PFSK-1 (cell line): ENCODE measurements around the gene PCSK6.

Experiments used
- FOXP2 ChIP-seq: optimal IDR thresholded peaks from 2 replicates; pipeline ENCODE3; 2011; ENCODE audit warnings: borderline replicate concordance, control low read depth, inconsistent platforms; ENCODE audit not compliant: insufficient read depth; ENCODE audit errors: extremely low read length, extremely low read depth
- POLR2AphosphoS5 ChIP-seq: IDR thresholded peaks from 2 replicates; pipeline ENCODE4 v1.6.1; 2012; ENCODE audit warnings: low read depth, mild to moderate bottlenecking, control low read depth, low read length, moderate library complexity
- SIN3A ChIP-seq: IDR thresholded peaks from 2 replicates; pipeline ENCODE4 v1.6.1; 2012; ENCODE audit warnings: mild to moderate bottlenecking, low read length, moderate library complexity, borderline replicate concordance; ENCODE audit not compliant: insufficient read depth
- TAF1 ChIP-seq: IDR thresholded peaks from 2 replicates; pipeline ENCODE4 v1.6.1; 2012; ENCODE audit warnings: low read length, control low read depth, borderline replicate concordance; ENCODE audit not compliant: insufficient read depth
- TF ChIP-seq, protein P1 (sequence below), 2 experiments: IDR thresholded peaks; 2 replicates each; pipeline versions ENCODE4 v1.6.1 to v1.8.0; 2011 to 2012; ENCODE audit warnings: low read depth in 2 of 2, low read length in 2 of 2, control low read depth in 1 of 2, inconsistent platforms in 1 of 2, mild to moderate bottlenecking in 1 of 2, moderate library complexity in 1 of 2; ENCODE audit not compliant: insufficient read depth in 1 of 2

DNA sequence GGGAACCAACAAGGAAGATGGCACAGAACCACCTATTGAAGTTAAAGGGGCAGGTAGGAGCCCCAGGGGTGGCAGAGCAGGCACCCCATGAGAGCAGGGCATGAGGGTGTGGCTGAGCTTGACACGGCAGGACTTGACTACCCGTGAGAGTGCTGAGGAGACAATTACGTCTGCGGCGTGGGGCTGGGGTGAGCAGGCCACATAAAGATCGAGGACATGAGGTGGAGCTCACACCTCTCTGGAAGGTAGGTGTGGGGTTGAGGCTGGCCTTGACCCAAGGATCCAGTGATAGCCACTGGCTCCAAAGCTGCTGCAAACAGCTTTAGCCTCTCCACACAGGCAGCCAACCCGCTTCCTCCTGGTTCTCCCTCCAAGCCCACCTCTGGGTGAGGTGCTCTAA, 64.5 kb downstream of the PCSK6 start:
- TF ChIP-seq, protein P1, sequence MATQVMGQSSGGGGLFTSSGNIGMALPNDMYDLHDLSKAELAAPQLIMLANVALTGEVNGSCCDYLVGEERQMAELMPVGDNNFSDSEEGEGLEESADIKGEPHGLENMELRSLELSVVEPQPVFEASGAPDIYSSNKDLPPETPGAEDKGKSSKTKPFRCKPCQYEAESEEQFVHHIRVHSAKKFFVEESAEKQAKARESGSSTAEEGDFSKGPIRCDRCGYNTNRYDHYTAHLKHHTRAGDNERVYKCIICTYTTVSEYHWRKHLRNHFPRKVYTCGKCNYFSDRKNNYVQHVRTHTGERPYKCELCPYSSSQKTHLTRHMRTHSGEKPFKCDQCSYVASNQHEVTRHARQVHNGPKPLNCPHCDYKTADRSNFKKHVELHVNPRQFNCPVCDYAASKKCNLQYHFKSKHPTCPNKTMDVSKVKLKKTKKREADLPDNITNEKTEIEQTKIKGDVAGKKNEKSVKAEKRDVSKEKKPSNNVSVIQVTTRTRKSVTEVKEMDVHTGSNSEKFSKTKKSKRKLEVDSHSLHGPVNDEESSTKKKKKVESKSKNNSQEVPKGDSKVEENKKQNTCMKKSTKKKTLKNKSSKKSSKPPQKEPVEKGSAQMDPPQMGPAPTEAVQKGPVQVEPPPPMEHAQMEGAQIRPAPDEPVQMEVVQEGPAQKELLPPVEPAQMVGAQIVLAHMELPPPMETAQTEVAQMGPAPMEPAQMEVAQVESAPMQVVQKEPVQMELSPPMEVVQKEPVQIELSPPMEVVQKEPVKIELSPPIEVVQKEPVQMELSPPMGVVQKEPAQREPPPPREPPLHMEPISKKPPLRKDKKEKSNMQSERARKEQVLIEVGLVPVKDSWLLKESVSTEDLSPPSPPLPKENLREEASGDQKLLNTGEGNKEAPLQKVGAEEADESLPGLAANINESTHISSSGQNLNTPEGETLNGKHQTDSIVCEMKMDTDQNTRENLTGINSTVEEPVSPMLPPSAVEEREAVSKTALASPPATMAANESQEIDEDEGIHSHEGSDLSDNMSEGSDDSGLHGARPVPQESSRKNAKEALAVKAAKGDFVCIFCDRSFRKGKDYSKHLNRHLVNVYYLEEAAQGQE (IDR thresholded peaks at IDR 0.05; ENCODE audit: insufficient read depth in 1 of 2, low read depth in 2 of 2, low read length in 2 of 2) = no peak
- TF ChIP-seq POLR2AphosphoS5 (no peak), SIN3A (no peak), TAF1 (no peak), FOXP2 (no peak)
